Right lobe of liver (tissue), 4 donors: ENCODE results near the gene FUT1.

Experiments used
- CTCF ChIP-seq, 4 donors: fragments of 200-600 bp in 3 of 4; fragments of 450-650 bp in 1 of 4; IDR thresholded peaks; one replicate each; pipeline versions ENCODE4 v1.5.1 to v1.8.0; 2016 to 2022; ENCODE audit warnings: antibody characterized with exemption in 4 of 4, mild to moderate bottlenecking in 2 of 4
- POLR2A ChIP-seq: fragments of 450-650 bp; IDR thresholded peaks from one replicate; pipeline ENCODE4 v1.6.1; 2017; ENCODE audit warnings: antibody characterized with exemption, mild to moderate bottlenecking
- donor health status: DM: no; HTN: no; CAD: no.
- donor health status: DM: no; HTN: no; CAD: no.
- donor health status: DM: no; HTN: yes; CAD: no.

- TF ChIP-seq CTCF (IDR thresholded peaks at IDR 0.05) = no peak
- no peak for TF ChIP-seq POLR2A
These were observed 24.7 kb upstream of the FUT1 start for GRCh38 chr19:48777139-48777538.
